Common myeloid progenitor, CD34-positive (primary cell): ENCODE data around the gene WDFY4.

Experiments used
- CTCF ChIA-PET: fragments of 350-600 bp; sonication (Branson Sonifier 250); formaldehyde crosslinking; loops from one replicate; lab custom pipeline; 2021; ENCODE audit warnings: antibody characterized with exemption; lab: Charles Lee
- POLR2A ChIA-PET: fragments of 350-600 bp; sonication (Branson Sonifier 250); formaldehyde crosslinking; loops from one replicate; lab custom pipeline; 2021; ENCODE audit warnings: antibody characterized with exemption; lab: Charles Lee
- DNase-seq, 3 donors: peaks; one replicate each; pipeline versions ENCODE4 v3.0.0 to v3.0.0-alpha.2; 2013
- H3K27ac ChIP-seq, 2 experiments: 1 replicate in 1 of 2; 2 replicates in 1 of 2; pipeline ENCODE4 v1.7.0; 2013; ENCODE audit warnings: inconsistent platforms in 2 of 2, low read length in 2 of 2, mild to moderate bottlenecking in 2 of 2, low read depth in 1 of 2, moderate library complexity in 1 of 2; ENCODE audit not compliant: severe bottlenecking in 2 of 2, insufficient read depth in 1 of 2, poor library complexity in 1 of 2
- H3K27me3 ChIP-seq, 5 experiments: replicated peaks in 2 of 5; 1 replicate in 3 of 5; 2 replicates in 2 of 5; pipeline versions ENCODE4 v1.6.1 to v1.7.0; 2013; ENCODE audit warnings: low read length in 4 of 5, mild to moderate bottlenecking in 2 of 5, moderate library complexity in 2 of 5, inconsistent platforms in 1 of 5; ENCODE audit not compliant: insufficient read depth in 5 of 5, control insufficient read depth in 4 of 5
- H3K36me3 ChIP-seq, 4 experiments: 1 replicate in 2 of 4; 2 replicates in 2 of 4; pipeline versions ENCODE4 v1.6.1 to v1.7.0; 2013; ENCODE audit warnings: low read length in 3 of 4, control low read depth in 1 of 4, mild to moderate bottlenecking in 1 of 4; ENCODE audit not compliant: control insufficient read depth in 4 of 4, insufficient read depth in 4 of 4
- H3K4me1 ChIP-seq, 4 experiments: 1 replicate in 3 of 4; 2 replicates in 1 of 4; pipeline versions ENCODE4 v1.6.1 to v1.7.1; 2013; ENCODE audit warnings: low read length in 3 of 4, mild to moderate bottlenecking in 3 of 4, control low read depth in 1 of 4, inconsistent platforms in 1 of 4, moderate library complexity in 1 of 4; ENCODE audit not compliant: control insufficient read depth in 4 of 4, insufficient read depth in 4 of 4; ENCODE audit errors: control extremely low read depth in 1 of 4
- H3K4me3 ChIP-seq, 7 experiments: 1 replicate in 4 of 7; 2 replicates in 3 of 7; pipeline versions ENCODE4 v1.5.1 to v1.7.0; 2013; ENCODE audit warnings: mild to moderate bottlenecking in 7 of 7, low read length in 6 of 7, moderate library complexity in 6 of 7, inconsistent platforms in 2 of 7, low read depth in 2 of 7, control low read depth in 1 of 7; ENCODE audit not compliant: insufficient read depth in 4 of 7, control insufficient read depth in 1 of 7; ENCODE audit errors: extremely low read depth in 1 of 7
- H3K9me3 ChIP-seq, 5 experiments: 1 replicate in 4 of 5; 2 replicates in 1 of 5; pipeline versions ENCODE4 v1.6.1 to v1.7.1; 2013; ENCODE audit warnings: low read length in 4 of 5, mild to moderate bottlenecking in 2 of 5, inconsistent platforms in 1 of 5, low read depth in 1 of 5, moderate library complexity in 1 of 5; ENCODE audit not compliant: control insufficient read depth in 4 of 5, insufficient read depth in 2 of 5; ENCODE audit errors: control extremely low read depth in 1 of 5
- WGBS: methylation state at CpG from one replicate; pipeline ENCODE4 v1.1.5; 2013; ENCODE audit not compliant: insufficient coverage; 5-methylcytosine and 5-hydroxymethylcytosine counted together

WDFY4 gene

GRCh38 chr10:48798481-48799254, 114.0 kb downstream of the WDFY4 start:
- 96% methylated on average over 5 of the region's 5 CpGs for WGBS
- no peak overlapping the region for H3K27ac ChIP-seq
- CTCF ChIA-PET = no interaction called here
- no peaks in the 10 kb centered on the region for H3K9me3 ChIP-seq
- POLR2A ChIA-PET = interaction anchor here (0.6 kb wide), 1 partner anchor 997 kb away, joined by 3 read pairs; no protein-coding TSS in a partner anchor
- no peak for DNase-seq
- peaks cover 7 to 68% (median 22%) of the 10 kb centered on the region in 4 experiments for H3K36me3 ChIP-seq
- H3K4me3 ChIP-seq = no peak overlapping the region
- no peaks in the 10 kb centered on the region for H3K27me3 ChIP-seq
- peaks cover 0 to 29% (median 9%) of the 10 kb centered on the region in 4 experiments for H3K4me1 ChIP-seq

GRCh38 chr10:48799341-48800006, 114.8 kb downstream of the WDFY4 start:
- ChIA-PET POLR2A (interaction anchor here (0.6 kb wide), 1 partner anchor 996 kb away, joined by 3 read pairs; no protein-coding TSS in a partner anchor), CTCF (no interaction called here)
- peak in 1 of 3 donors; percentile 4 for DNase-seq
- Histone ChIP-seq H3K27me3 (no peaks in the 10 kb centered on the region), H3K27ac (no peak overlapping the region), H3K9me3 (no peaks in the 10 kb centered on the region), H3K4me3 (no peak overlapping the region), H3K4me1 (peaks cover 0 to 37% (median 15%) of the 10 kb centered on the region in 4 experiments), H3K36me3 (peaks cover 2 to 62% (median 19%) of the 10 kb centered on the region in 4 experiments)
- 97% methylated on average over 10 of the region's 17 CpGs for WGBS

- 22% methylated on average over 3 of the region's 12 CpGs for WGBS
- Histone ChIP-seq H3K4me1 (peaks cover 0 to 44% (median 21%) of the 10 kb centered on the region in 4 experiments), H3K9me3 (no peaks in the 10 kb centered on the region), H3K36me3 (peaks cover 0 to 60% (median 18%) of the 10 kb centered on the region in 4 experiments), H3K27me3 (no peaks in the 10 kb centered on the region), H3K27ac (no peak overlapping the region), H3K4me3 (peak overlapping the region in 2 of 7 experiments; percentile 13 to 29)
- POLR2A ChIA-PET = no interaction called here
- peak in 2 of 3 donors; percentile 35 to 38 for DNase-seq
- CTCF ChIA-PET = no interaction called here
Observed at GRCh38 chr10:48800007-48800675, 115.5 kb downstream of the WDFY4 start.

GRCh38 chr10:48801001-48801421, 116.3 kb downstream of the WDFY4 start:
- DNase-seq = peak in 1 of 3 donors; percentile 15
- Histone ChIP-seq H3K4me3 (no peak overlapping the region), H3K36me3 (peaks cover 0 to 62% (median 21%) of the 10 kb centered on the region in 4 experiments), H3K27ac (no peak overlapping the region), H3K9me3 (no peaks in the 10 kb centered on the region), H3K27me3 (no peaks in the 10 kb centered on the region), H3K4me1 (peaks cover 0 to 52% (median 30%) of the 10 kb centered on the region in 4 experiments)
- CTCF ChIA-PET = no interaction called here
- POLR2A ChIA-PET = no interaction called here

- H3K36me3 ChIP-seq = peaks cover 5 to 64% (median 18%) of the 10 kb centered on the region in 4 experiments
- no peaks in the 10 kb centered on the region for H3K9me3 ChIP-seq
- 90% methylated on average over 2 of the region's 2 CpGs for whole genome bisulfite sequencing
- peak in 1 of 3 donors; percentile 12 for DNase-seq
- ChIA-PET CTCF (no interaction called here), POLR2A (no interaction called here)
- H3K4me1 ChIP-seq = peaks cover 0 to 59% (median 35%) of the 10 kb centered on the region in 4 experiments
- H3K4me3 ChIP-seq = no peak overlapping the region
- H3K27ac ChIP-seq = no peak overlapping the region
- H3K27me3 ChIP-seq = no peaks in the 10 kb centered on the region
Observed at GRCh38 chr10:48802611-48803071, 118.0 kb downstream of the WDFY4 start.

- ChIA-PET POLR2A (no interaction called here), CTCF (no interaction called here)
- WGBS = 83% methylated on average over 2 of the region's 4 CpGs
- no peaks in the 10 kb centered on the region for H3K9me3 ChIP-seq
- H3K27ac ChIP-seq = peak overlapping the region in 1 of 2 experiments; percentile 35
- H3K4me1 ChIP-seq = peaks cover 0 to 59% (median 35%) of the 10 kb centered on the region in 4 experiments
- peak in 1 of 3 donors; percentile 5 for DNase-seq
- no peaks in the 10 kb centered on the region for H3K27me3 ChIP-seq
- no peak overlapping the region for H3K4me3 ChIP-seq
- peaks cover 6 to 70% (median 27%) of the 10 kb centered on the region in 4 experiments for H3K36me3 ChIP-seq
Observed at GRCh38 chr10:48803801-48804584, 119.3 kb downstream of the WDFY4 start.
